HG03064 (cell line): ENCODE results near the gene FAAP100.

Source experiments
- ATAC-seq: cut with Tn5 transposase; IDR thresholded peaks from one replicate; pipeline ENCODE4 v1.9.1; 2021; ENCODE audit warnings: low read depth; ENCODE audit not compliant: unreplicated experiment

The FAAP100 gene

GRCh38 chr17:81577278-81578000 is 25.3 kb upstream of the FAAP100 start:
- no peak for ATAC-seq

- ATAC-seq = no peak
Observed at GRCh38 chr17:81576621-81577277, 24.6 kb upstream of the FAAP100 start.

- no peak for ATAC-seq
Observed at GRCh38 chr17:81575836-81576235, 23.7 kb upstream of the FAAP100 start.

GRCh38 chr17:81574643-81574956 is 22.4 kb upstream of the FAAP100 start:
- no peak for ATAC-seq

GRCh38 chr17:81573794-81574642 is 21.9 kb upstream of the FAAP100 start:
- ATAC-seq = no peak

GRCh38 chr17:81572563-81573168 is 20.5 kb upstream of the FAAP100 start:
- ATAC-seq = no peak

- ATAC-seq = no peak
Observed at GRCh38 chr17:81570964-81571363, 18.8 kb upstream of the FAAP100 start.

- ATAC-seq = no peak
Observed at GRCh38 chr17:81569986-81570514, 17.9 kb upstream of the FAAP100 start.

- no peak for ATAC-seq
Observed at GRCh38 chr17:81568416-81568815, 16.3 kb upstream of the FAAP100 start.

- ATAC-seq = no peak
Observed at GRCh38 chr17:81567191-81567590, 15.0 kb upstream of the FAAP100 start.

- no peak for ATAC-seq
Observed at GRCh38 chr17:81566461-81567126, 14.4 kb upstream of the FAAP100 start.

- no peak for ATAC-seq
Observed at GRCh38 chr17:81565231-81565630, 13.1 kb upstream of the FAAP100 start.

GRCh38 chr17:81564778-81565177 is 12.6 kb upstream of the FAAP100 start:
- no peak for ATAC-seq

GRCh38 chr17:81563861-81564586 is 11.9 kb upstream of the FAAP100 start:
- ATAC-seq = no peak

- ATAC-seq = no peak
Observed at GRCh38 chr17:81561494-81561885, 9.3 kb upstream of the FAAP100 start.

GRCh38 chr17:81558941-81559806 is 7.0 kb upstream of the FAAP100 start:
- ATAC-seq = no peak

GRCh38 chr17:81558115-81558468 is 5.9 kb upstream of the FAAP100 start:
- no peak for ATAC-seq

GRCh38 chr17:81557276-81558114 is 5.3 kb upstream of the FAAP100 start:
- ATAC-seq = no peak
